GM19035 (cell line): ENCODE results near the gene LITAF.
"Not testable (repeated sequence)": the region's sequence is repeated elsewhere in the genome, so short reads cannot be mapped to it uniquely, and the experiment has no call there.

Experiments used
- ATAC-seq: cut with Tn5 transposase; IDR thresholded peaks from one replicate; pipeline ENCODE4 v1.9.1; 2021; ENCODE audit not compliant: unreplicated experiment

Gene LITAF

GRCh38 chr16:11601425-11601824, 14.7 kb upstream of the LITAF start:
- no peak for ATAC-seq

GRCh38 chr16:11599579-11599978, 12.9 kb upstream of the LITAF start:
- ATAC-seq = no peak

GRCh38 chr16:11597235-11598095, 10.7 kb upstream of the LITAF start:
- no peak for ATAC-seq

GRCh38 chr16:11596572-11597226, 10.0 kb upstream of the LITAF start:
- ATAC-seq = no peak

GRCh38 chr16:11593581-11593980, 6.9 kb upstream of the LITAF start:
- no peak for ATAC-seq

GRCh38 chr16:11593076-11593475, 6.4 kb upstream of the LITAF start:
- ATAC-seq = not testable (repeated sequence)

- ATAC-seq = not testable (repeated sequence)
Measured at GRCh38 chr16:11591630-11592029, 4.9 kb upstream of the LITAF start.

- ATAC-seq = no peak
Measured at GRCh38 chr16:11589198-11589550, 2.5 kb upstream of the LITAF start.

GRCh38 chr16:11588321-11589197, 1.8 kb upstream of the LITAF start:
- ATAC-seq = no peak

GRCh38 chr16:11587643-11588247, 1.0 kb upstream of the LITAF start:
- no peak for ATAC-seq

- ATAC-seq = peak; percentile 8
Measured at GRCh38 chr16:11586378-11586855, 302 bp downstream of the LITAF start.

- ATAC-seq = peak; percentile 11
Measured at GRCh38 chr16:11585460-11586377, 1.0 kb downstream of the LITAF start.

- no peak for ATAC-seq
Measured at GRCh38 chr16:11583889-11584565, 2.7 kb downstream of the LITAF start.

GRCh38 chr16:11583166-11583565, 3.6 kb downstream of the LITAF start:
- no peak for ATAC-seq

- no peak for ATAC-seq
Measured at GRCh38 chr16:11582157-11582814, 4.4 kb downstream of the LITAF start.

GRCh38 chr16:11581678-11582077, 5.0 kb downstream of the LITAF start:
- ATAC-seq = no peak

- ATAC-seq = no peak
Measured at GRCh38 chr16:11580451-11581086, 6.2 kb downstream of the LITAF start.

GRCh38 chr16:11577290-11577660, 9.4 kb downstream of the LITAF start:
- ATAC-seq = not testable (repeated sequence)
